CD4-positive, alpha-beta T cell treated with Interleukin-12 subunit alpha and Interleukin-12 subunit beta, for 1 hour (primary cell): ENCODE results near the gene KCNG1.
"Not testable (repeated sequence)": the region's sequence is repeated elsewhere in the genome, so short reads cannot be mapped to it uniquely, and the experiment has no call there.

ENCODE experiments used
- DNase-seq: peaks from one replicate; pipeline ENCODE4 v3.0.0-alpha.2; 2020

Gene KCNG1

DNA sequence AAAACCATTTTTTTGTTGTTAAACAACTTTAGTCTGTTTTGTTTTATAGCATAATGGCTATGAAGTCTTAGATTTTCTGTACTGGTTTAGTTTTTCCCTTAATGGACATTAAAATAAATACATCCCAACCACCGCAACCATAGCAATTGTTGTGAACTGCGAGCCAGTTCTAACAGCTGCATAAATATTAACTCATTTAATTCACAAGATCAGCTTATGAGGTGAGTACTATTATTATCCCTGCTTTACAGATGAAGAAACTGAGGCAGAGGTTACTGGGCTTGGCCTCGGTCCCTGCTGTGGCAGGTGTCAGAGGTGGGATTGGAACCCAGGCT lies 41.2 kb downstream of the KCNG1 start:
- no peak for DNase-seq

- peak; percentile 64 for DNase-seq
Measured at GRCh38 chr20:50980851-50981713, 41.8 kb downstream of the KCNG1 start.

DNA sequence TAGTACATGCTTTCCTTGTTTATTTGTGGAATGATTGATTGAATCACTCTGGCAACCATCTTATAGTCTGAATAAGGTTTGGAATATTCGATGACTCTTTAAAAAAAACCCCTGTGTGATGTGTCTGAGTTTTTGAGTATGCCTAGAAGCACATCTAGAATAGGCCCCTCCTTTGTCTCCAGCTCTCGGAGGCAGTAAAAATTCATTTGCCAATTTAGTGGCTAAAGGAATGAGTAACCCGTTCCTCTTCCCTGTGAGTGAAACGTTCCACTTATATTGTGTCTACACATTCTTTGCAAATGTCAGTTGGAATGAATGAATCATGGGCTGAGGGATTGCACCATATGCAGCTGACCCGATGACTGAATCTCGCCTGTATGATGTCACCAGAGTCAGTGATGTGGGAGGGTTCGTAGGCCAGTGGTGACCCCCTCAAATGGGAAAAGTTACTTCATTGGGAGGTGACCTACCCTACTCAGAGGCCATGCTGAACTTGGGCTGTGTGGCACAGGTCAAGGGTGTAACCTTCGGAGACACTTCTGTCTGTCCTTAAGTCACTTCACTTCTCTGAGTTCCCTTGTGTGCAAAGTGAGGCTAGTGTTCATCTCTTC lies 42.7 kb downstream of the KCNG1 start:
- DNase-seq, result no peak

DNA sequence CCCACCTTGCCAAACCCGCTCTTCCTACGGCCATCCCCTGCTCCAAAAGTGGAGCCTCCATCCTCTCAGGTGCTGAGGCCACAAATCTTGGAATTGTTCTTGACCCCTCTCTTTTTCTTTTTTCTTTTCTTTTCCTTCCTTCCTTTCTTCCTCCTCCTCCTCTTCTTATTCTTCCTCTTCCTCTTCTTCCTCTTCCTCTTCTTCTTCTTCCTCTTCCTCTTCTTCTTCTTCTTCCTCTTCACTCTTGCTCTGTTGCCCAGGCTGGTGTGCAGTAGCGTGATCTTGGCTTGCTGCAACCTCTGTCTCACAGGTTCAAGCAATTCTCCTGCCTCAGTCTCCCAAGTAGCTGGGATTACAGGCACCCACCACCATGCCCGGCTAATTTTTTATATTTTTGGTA lies 44.4 kb downstream of the KCNG1 start:
- not testable (repeated sequence) for DNase-seq

DNA sequence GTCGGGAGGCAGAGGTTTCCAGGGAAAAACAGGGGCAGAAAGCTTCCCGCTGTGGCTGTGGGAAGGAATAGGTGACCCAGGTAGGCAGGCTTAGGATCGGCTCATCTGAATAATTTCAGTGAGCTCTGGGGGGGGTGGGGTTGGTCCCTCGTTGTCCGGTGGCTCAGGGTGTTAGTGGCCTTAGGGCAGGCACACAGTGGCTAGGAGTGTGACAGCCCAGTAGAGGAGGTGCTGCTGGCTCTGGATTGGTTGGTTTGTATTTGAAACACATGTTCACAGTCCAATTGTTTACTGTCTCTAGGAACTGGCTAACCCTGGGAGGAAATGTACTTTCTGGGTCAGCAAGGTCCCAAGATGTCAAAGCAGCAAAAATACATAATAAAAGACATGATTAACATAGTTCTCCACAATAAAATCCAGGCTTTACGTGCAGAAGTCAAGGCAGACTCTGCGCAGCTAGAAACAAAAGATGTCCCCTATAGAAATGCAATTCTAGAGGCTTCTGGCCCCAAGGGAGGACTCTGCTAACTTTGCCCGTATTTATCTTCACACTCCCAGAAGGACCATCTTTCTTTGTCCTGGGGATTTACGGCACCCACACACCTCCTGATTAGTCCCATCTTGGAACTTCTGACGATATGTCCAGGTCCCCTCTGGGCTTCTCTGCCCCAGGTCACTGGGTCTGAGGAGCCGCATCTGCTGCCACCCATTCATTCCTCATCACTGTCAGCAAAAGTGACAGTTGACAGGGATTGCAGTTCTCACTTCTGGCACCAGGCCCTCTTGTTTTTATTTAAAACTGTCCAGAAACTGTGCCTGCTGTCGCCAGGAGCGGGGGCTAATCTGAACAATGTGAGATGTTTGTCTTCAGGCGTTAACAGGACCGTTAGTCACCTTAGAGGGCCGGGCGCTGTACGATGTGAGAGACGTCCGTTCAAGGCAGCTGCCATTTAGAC lies 45.6 kb downstream of the KCNG1 start:
- DNase-seq, result no peak

DNA sequence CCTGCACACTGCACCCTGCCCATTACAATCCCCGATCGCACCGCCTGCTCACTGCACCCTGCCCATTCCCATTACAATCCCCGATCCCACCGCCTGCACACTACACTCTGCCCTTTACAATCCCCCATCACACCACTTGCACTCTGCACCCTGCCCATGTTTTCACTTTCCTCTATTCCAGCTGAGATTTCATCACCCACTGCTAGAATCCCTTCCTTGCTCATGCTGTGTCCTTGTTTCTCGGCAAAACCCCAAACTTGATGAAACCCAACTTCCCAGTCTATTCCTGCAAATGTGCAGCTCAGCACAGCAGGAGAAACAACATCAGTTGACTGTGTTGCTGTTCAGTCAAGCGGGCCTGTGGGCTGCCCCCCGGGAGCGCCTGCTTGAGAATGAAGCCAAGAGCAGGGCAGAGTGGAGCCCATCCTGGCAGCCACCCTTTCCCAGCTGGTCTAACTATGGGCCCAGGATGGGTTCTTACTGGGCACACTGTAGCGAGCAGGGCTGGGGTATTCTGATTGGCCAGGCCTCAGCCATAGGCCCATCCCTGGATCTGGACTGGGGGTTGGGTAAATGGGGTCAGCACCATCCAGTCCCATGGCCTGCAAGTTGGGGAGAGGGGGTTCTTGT lies 47.1 kb downstream of the KCNG1 start:
- no peak for DNase-seq

DNA sequence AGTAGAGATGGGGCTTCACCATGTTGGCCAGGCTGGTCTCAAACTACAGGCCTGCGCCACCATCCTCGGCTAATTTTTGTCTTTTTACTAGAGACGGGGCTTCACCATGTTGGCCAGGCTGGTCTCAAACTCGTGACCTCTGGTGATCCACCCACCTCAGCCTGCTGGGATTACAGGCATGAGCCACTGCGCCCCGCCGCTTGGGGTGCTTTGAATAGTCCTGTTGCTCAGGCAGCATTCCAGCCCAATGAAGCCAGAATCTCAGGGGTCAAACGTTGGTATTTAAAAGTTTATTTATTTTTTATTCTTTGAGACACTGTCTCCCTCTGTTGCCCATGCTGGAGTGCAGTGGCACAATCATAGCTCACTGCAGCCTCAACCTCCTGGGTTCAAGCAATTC lies 53.0 kb downstream of the KCNG1 start:
- no peak for DNase-seq

GRCh38 chr20:50969435-50969834 lies 53.5 kb downstream of the KCNG1 start:
- DNase-seq, result no peak

DNA sequence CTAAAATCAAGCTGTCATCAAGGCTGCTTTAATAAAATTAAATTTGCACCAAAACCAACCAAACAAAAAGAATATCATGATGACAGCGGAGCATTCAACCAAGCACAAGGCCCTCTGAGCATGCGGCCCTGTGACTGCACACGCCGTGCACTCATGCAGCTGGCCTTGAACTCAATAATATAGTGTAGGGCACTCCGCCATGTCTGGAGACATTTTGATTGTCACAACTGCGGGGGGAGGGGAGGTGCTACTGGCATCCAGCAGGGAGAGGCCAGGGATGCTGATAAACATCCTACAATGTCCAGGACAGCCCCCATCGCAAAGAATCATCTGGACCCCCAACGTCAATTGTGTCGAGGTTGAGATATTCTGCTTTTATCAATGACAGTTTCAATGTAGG lies 54.6 kb downstream of the KCNG1 start:
- no peak for DNase-seq

DNA sequence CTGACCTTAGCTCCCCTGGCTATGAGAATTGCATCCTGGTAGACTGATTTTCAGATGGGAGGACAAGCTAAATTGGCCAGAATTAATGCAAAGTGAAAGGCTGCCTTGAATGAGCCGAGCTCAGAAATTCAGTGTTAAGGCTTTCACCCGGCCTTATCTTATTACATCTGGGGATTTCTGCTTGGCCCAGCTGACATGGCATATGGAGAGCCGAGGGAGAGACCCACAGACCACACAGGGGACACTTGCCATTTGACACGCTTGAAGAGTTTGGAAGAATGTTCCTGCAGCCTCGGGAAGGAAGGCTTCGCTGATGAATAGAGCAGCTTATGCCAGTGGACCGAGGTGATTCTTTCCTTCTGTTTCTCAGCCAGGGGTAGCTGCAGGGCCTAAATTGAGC lies 55.3 kb downstream of the KCNG1 start:
- no peak for DNase-seq

DNA sequence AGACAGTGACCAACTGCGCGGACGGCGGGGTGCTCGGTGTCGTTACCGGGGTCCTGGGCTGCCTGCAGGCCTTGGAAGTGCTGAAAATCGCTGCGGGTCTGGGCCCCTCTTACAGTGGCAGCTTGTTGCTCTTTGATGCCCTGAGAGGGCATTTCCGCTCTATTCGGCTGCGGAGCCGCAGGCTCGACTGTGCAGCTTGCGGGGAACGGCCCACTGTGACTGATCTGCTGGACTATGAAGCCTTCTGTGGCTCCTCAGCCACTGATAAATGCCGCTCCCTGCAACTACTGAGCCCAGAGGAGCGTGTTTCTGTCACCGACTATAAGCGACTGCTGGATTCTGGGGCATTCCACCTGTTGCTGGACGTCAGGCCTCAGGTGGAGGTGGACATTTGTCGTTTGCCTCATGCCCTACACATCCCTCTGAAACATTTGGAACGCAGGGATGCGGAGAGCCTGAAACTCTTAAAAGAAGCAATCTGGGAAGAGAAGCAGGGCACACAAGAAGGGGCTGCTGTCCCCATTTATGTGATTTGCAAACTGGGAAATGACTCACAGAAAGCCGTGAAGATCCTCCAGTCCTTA lies 63.3 kb downstream of the KCNG1 start:
- no peak for DNase-seq

GRCh38 chr20:50958615-50959542 lies 64.0 kb downstream of the KCNG1 start, which contains the start of gene MOCS3:
MOCS3 (plus strand) TSS chr20:50958818; CDS start chr20:50958843, 25 bp downstream.
- DNase-seq, result peak; percentile 90

GRCh38 chr20:50957798-50958614 lies 64.9 kb downstream of the KCNG1 start, which contains the start of gene DPM1:
DPM1 (minus strand) TSS chr20:50958532; CDS start chr20:50958523, 9 bp downstream.
- peak; percentile 91 for DNase-seq

GRCh38 chr20:50957276-50957675 lies 65.6 kb downstream of the KCNG1 start:
- DNase-seq, result no peak

DNA sequence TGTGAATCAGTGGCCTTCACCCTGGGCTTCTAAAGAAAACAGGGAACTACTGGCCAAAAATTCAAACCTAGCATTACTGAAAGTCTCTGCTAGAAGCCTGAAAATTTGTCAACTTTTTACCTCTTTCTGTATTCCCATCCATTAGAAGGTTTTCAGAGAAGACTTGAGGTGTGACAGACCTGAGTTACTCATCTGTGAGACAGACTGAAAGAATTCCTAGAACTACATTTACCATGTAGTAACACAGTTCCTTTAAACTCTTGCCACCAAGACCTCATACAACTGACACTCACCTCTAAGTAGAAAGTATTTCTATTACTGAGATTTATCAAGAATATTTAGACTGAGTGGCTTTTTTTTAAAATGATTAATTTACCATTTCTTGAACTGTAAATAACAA lies 69.1 kb downstream of the KCNG1 start:
- DNase-seq, result no peak
